Liver (tissue), 2 donors: ENCODE measurements around the gene H2BW2.

Experiments used
- GABPA ChIP-seq, 2 donors: IDR thresholded peaks in 1 of 2; conservative IDR thresholded peaks in 1 of 2; 2 replicates each; pipeline ENCODE4 v1.6.1; 2016; ENCODE audit warnings: antibody characterized with exemption in 2 of 2, mild to moderate bottlenecking in 1 of 2, moderate library complexity in 1 of 2
- TF ChIP-seq, protein P1 (sequence below): IDR thresholded peaks from 2 replicates; pipeline ENCODE4 v1.6.1; 2016; ENCODE audit warnings: antibody characterized with exemption
- donor health status: healthy.

DNA sequence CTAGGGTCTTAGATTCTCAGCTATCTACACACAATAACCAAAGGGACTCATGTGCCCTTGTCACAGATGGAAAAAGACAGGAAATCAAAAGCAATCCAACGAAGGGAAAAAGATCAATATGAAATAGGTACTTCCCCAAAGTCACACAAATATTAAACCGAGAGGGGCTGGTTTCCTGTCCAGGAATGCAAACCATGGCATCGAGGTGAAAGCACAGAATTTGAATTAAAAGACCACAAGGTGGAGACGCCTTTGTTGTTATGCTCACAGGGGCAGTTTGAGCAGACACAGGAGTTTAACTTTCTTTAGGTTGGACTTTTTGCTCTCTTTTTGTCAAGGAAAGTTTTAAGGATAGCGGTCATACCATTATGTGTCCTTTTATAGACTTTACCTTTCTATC is 40.5 kb upstream of the H2BW2 start:
- no peak for TF ChIP-seq GABPA (IDR thresholded peaks at IDR 0.05 in 1 of 2, conservative IDR thresholded peaks at IDR 0.05 in 1 of 2)
- TF ChIP-seq, protein P1, sequence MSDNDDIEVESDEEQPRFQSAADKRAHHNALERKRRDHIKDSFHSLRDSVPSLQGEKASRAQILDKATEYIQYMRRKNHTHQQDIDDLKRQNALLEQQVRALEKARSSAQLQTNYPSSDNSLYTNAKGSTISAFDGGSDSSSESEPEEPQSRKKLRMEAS: no peak
